IPS-NIHi7 (cell line): ENCODE data around the gene GALNT10.
"Not testable (repeated sequence)": the region's sequence is repeated elsewhere in the genome, so short reads cannot be mapped to it uniquely, and the experiment has no call there.

Experiments
- DNase-seq: peaks from one replicate; pipeline ENCODE4 v3.0.0; 2012; ENCODE audit warnings: mixed read lengths; ENCODE audit errors: extremely low spot score

Gene GALNT10

GRCh38 chr5:154190595-154191304, at the start of gene GALNT10:
Gene GALNT10 (plus strand): TSS chr5:154190733. CDS start chr5:154190867, 134 bp downstream.
- DNase-seq: peak; percentile 79

GRCh38 chr5:154141745-154142221, 48.8 kb upstream of the GALNT10 start:
- no peak for DNase-seq

GRCh38 chr5:154143211-154143641, 47.3 kb upstream of the GALNT10 start:
- no peak for DNase-seq

GRCh38 chr5:154145268-154145667, 45.3 kb upstream of the GALNT10 start:
- DNase-seq: no peak

GRCh38 chr5:154146409-154146808, 44.1 kb upstream of the GALNT10 start:
- no peak for DNase-seq

- DNase-seq: no peak
These were observed 42.9 kb upstream of the GALNT10 start for GRCh38 chr5:154147666-154148065.

- DNase-seq: not testable (repeated sequence)
These were observed 40.1 kb upstream of the GALNT10 start for GRCh38 chr5:154150471-154150870.

- DNase-seq: peak; percentile 59
These were observed 32.8 kb upstream of the GALNT10 start for GRCh38 chr5:154157483-154158378.

GRCh38 chr5:154158379-154158737, 32.2 kb upstream of the GALNT10 start:
- DNase-seq: no peak

GRCh38 chr5:154159343-154159742, 31.2 kb upstream of the GALNT10 start:
- DNase-seq: no peak

- no peak for DNase-seq
These were observed 27.9 kb upstream of the GALNT10 start for GRCh38 chr5:154162539-154163151.

GRCh38 chr5:154163327-154164248, 26.9 kb upstream of the GALNT10 start:
- DNase-seq: no peak

GRCh38 chr5:154164249-154164581, 26.3 kb upstream of the GALNT10 start:
- DNase-seq: no peak

- peak; percentile 54 for DNase-seq
These were observed 24.6 kb upstream of the GALNT10 start for GRCh38 chr5:154165886-154166285.

GRCh38 chr5:154166901-154167791, 23.4 kb upstream of the GALNT10 start:
- DNase-seq: no peak

- DNase-seq: no peak
These were observed 22.1 kb upstream of the GALNT10 start for GRCh38 chr5:154168395-154168794.

- no peak for DNase-seq
These were observed 17.7 kb upstream of the GALNT10 start for GRCh38 chr5:154172785-154173184.

- DNase-seq: no peak
These were observed 16.4 kb upstream of the GALNT10 start for GRCh38 chr5:154174091-154174490.

GRCh38 chr5:154176181-154176580, 14.4 kb upstream of the GALNT10 start:
- DNase-seq: no peak

GRCh38 chr5:154178661-154179060, 11.9 kb upstream of the GALNT10 start:
- no peak for DNase-seq
